ENCODE measurements around the gene ZNF445. TPM values are rescaled to one million over a fixed set of nuclear protein-coding genes. Genes with fewer than 3 reads are reported as not detected.
"Not testable (repeated sequence)": the region's sequence is repeated elsewhere in the genome, so short reads cannot be mapped to it uniquely, and the experiment has no call there.

ZNF445 gene
- total RNA-seq, 1 experiment from 2014 or later = 19.0 TPM

- Mint-ChIP-seq H3K27me3 (ENCODE audit: insufficient read depth, unreplicated experiment) (no peaks in the 10 kb centered on the region), H3K36me3 (ENCODE audit: insufficient read depth, unreplicated experiment) (peaks cover 21% of the 10 kb centered on the region), H3K4me1 (ENCODE audit: low read depth, unreplicated experiment) (peaks cover 13% of the 10 kb centered on the region), H3K4me3 (ENCODE audit: unreplicated experiment) (no peak overlapping the region), H3K27ac (ENCODE audit: unreplicated experiment) (no peak overlapping the region), H3K9me3 (ENCODE audit: unreplicated experiment) (no peaks in the 10 kb centered on the region)
- intact Hi-C loops (cut with micrococcal nuclease; ENCODE audit: unreplicated experiment) = no loop called here
- no peak for DNase-seq
- no peaks in the 10 kb centered on the region for H3K9me3 ChIP-seq
- no peak overlapping the region for H3K4me3 ChIP-seq (ENCODE audit: low read depth, low read length)
- ChIA-PET CTCF (no interaction called here), POLR2A (no interaction called here)
- no TSS peak for BruUV-seq (replicated peaks)
- TF ChIP-seq, protein P1, sequence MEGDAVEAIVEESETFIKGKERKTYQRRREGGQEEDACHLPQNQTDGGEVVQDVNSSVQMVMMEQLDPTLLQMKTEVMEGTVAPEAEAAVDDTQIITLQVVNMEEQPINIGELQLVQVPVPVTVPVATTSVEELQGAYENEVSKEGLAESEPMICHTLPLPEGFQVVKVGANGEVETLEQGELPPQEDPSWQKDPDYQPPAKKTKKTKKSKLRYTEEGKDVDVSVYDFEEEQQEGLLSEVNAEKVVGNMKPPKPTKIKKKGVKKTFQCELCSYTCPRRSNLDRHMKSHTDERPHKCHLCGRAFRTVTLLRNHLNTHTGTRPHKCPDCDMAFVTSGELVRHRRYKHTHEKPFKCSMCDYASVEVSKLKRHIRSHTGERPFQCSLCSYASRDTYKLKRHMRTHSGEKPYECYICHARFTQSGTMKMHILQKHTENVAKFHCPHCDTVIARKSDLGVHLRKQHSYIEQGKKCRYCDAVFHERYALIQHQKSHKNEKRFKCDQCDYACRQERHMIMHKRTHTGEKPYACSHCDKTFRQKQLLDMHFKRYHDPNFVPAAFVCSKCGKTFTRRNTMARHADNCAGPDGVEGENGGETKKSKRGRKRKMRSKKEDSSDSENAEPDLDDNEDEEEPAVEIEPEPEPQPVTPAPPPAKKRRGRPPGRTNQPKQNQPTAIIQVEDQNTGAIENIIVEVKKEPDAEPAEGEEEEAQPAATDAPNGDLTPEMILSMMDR (IDR thresholded peaks at IDR 0.05; ENCODE audit: insufficient read depth in 1 of 2, low read depth in 1 of 2, low read length in 1 of 2, severe bottlenecking in 1 of 2, unreplicated experiment in 1 of 2) = no peak
- H3K4me1 ChIP-seq = peaks cover under 1% of the 10 kb centered on the region; the same call in 1 of the 2 replicates
- no peaks in the 10 kb centered on the region; the same call in 1 of the 2 replicates for H3K36me3 ChIP-seq (ENCODE audit: control insufficient read depth, insufficient read depth, low read length)
- H3K27me3 ChIP-seq (replicated peaks; ENCODE audit: control insufficient read depth, insufficient read depth, low read length) = no peaks in the 10 kb centered on the region
These were observed 7.6 kb downstream of the ZNF445 start for GRCh38 chr3:44469914-44470313.

DNA sequence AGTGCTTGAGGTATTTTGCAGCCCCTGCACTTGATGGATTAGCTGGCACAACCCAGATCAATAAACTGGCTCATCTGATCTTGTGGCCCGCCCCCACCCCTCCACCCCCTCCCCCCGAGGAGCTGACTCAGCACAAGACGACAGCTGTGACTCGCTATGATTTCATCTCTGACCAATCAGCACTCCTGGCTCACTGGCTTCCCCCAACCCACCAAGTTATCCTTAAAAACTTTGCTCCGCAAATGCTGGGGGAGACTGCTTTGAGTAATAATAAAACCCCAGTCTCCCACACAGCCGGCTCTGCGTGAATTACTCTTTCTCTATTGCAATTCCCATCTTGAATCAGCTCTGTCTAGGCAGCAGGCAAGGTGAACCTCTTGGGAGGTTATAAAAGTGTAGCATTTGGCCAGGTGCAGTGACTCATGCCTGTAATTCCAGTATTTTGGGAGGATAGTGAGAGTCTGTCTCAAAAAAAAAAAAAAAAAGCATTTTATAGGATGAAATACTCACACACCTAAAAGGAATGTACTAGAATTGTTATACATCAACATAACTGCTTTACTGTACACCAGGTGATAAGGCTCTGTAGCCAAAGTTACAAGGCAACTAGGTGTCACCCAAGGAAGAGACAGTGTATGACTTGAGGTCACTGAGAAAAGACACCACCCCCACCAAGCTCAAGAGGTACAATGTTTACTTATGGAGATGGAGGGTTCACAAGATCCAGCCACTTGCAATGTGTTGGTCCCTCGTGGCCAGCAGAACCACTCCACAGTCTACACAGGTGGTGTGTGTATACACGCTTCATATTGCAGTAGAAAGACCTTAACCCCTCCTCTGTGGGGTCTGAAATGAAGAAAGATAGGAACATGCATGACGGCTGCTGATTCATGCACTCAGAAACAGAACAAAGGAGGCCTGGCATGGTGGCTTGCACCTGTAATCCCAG lies 8.6 kb downstream of the ZNF445 start:
- POLR2A ChIA-PET = no interaction called here
- TF ChIP-seq, protein P1 (IDR thresholded peaks at IDR 0.05; ENCODE audit: insufficient read depth in 1 of 2, low read depth in 1 of 2, low read length in 1 of 2, severe bottlenecking in 1 of 2, unreplicated experiment in 1 of 2) = no peak
- no TSS peak for BruUV-seq (replicated peaks)
- CTCF ChIA-PET = no interaction called here
- Mint-ChIP-seq H3K36me3 (ENCODE audit: insufficient read depth, unreplicated experiment) (peaks cover 26% of the 10 kb centered on the region), H3K4me1 (ENCODE audit: low read depth, unreplicated experiment) (peaks cover 13% of the 10 kb centered on the region), H3K27ac (ENCODE audit: unreplicated experiment) (no peak overlapping the region), H3K9me3 (ENCODE audit: unreplicated experiment) (no peaks in the 10 kb centered on the region), H3K27me3 (ENCODE audit: insufficient read depth, unreplicated experiment) (no peaks in the 10 kb centered on the region), H3K4me3 (ENCODE audit: unreplicated experiment) (no peak overlapping the region)
- no peaks in the 10 kb centered on the region for H3K27me3 ChIP-seq (replicated peaks; ENCODE audit: control insufficient read depth, insufficient read depth, low read length)
- no peak for DNase-seq
- H3K9me3 ChIP-seq = no peaks in the 10 kb centered on the region
- no peaks in the 10 kb centered on the region; the same call in 1 of the 2 replicates for H3K36me3 ChIP-seq (ENCODE audit: control insufficient read depth, insufficient read depth, low read length)
- no peaks in the 10 kb centered on the region for H3K4me1 ChIP-seq
- no peak overlapping the region for H3K4me3 ChIP-seq (ENCODE audit: low read depth, low read length)
- intact Hi-C loops (cut with micrococcal nuclease; ENCODE audit: unreplicated experiment) = no loop called here

GRCh38 chr3:44468099-44468537 lies 9.4 kb downstream of the ZNF445 start:
- Mint-ChIP-seq H3K36me3 (ENCODE audit: insufficient read depth, unreplicated experiment) (peaks cover 33% of the 10 kb centered on the region), H3K4me1 (ENCODE audit: low read depth, unreplicated experiment) (peaks cover 13% of the 10 kb centered on the region)
- H3K9me3 Mint-ChIP-seq (ENCODE audit: unreplicated experiment); H3K4me3 Mint-ChIP-seq (ENCODE audit: unreplicated experiment); H3K9me3 ChIP-seq; POLR2A ChIA-PET; BruUV-seq (replicated peaks); H3K36me3 ChIP-seq (ENCODE audit: control insufficient read depth, insufficient read depth, low read length); intact Hi-C loops (cut with micrococcal nuclease; ENCODE audit: unreplicated experiment); H3K4me1 ChIP-seq; H3K27me3 ChIP-seq (replicated peaks; ENCODE audit: control insufficient read depth, insufficient read depth, low read length); H3K4me3 ChIP-seq (ENCODE audit: low read depth, low read length); CTCF ChIA-PET; DNase-seq; H3K27ac Mint-ChIP-seq (ENCODE audit: unreplicated experiment); H3K27me3 Mint-ChIP-seq (ENCODE audit: insufficient read depth, unreplicated experiment): not testable (repeated sequence)

Measured in Caco-2 (cell line).